Measurements from ENCODE around the gene KLHL17.

KLHL17 gene

DNA sequence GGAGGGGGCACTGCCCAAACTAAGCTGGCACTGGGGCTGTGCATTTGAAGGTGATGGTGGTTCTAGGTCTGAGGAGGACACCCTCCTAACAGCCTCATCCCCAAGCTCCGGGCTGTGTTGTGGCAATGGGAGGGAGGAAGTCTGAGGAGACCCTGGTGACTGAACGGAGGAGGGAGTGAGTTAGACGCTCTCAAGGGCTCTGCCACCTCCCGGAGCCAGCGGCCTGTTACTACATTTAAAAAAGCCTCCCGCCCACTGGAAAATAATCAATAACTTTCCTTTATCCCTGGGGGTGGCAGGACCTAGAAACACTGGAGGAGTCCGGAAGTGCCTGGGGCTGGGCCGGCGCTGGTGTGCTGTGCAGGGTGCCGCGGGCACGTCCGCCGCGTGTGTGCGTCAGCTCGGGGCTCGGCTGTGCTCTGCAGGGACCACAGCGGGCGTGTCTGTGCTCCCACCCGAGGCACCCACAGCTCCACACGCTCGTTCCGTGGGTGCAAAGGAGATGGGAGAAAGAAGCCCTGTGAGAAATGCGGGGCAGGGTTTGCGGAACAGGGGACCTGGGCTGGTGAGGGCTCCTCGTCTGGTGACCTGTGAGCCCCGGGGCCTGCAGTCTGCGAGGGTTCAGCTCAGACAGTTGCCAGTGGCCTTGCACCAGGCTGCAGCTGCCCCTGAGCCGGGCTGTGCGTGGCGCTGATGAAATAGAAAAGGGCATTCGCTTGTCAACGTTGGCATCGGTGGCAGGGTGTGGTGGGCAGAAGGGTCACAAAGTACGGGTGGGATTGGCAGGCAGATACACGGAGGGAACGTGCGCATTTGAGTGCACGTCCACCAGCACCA lies 31.3 kb upstream of the KLHL17 start:
- peaks cover 3% of the 10 kb centered on the region for H3K4me1 Mint-ChIP-seq (ENCODE audit: low read depth)
- H3K4me3 Mint-ChIP-seq, result no peak overlapping the region
- H3K27ac Mint-ChIP-seq, result no peak overlapping the region
- peaks cover 47% of the 10 kb centered on the region for H3K27me3 Mint-ChIP-seq
- no peaks in the 10 kb centered on the region for H3K36me3 Mint-ChIP-seq (ENCODE audit: low read depth)
- no peaks in the 10 kb centered on the region for H3K9me3 Mint-ChIP-seq
- no peak for DNase-seq

DNA sequence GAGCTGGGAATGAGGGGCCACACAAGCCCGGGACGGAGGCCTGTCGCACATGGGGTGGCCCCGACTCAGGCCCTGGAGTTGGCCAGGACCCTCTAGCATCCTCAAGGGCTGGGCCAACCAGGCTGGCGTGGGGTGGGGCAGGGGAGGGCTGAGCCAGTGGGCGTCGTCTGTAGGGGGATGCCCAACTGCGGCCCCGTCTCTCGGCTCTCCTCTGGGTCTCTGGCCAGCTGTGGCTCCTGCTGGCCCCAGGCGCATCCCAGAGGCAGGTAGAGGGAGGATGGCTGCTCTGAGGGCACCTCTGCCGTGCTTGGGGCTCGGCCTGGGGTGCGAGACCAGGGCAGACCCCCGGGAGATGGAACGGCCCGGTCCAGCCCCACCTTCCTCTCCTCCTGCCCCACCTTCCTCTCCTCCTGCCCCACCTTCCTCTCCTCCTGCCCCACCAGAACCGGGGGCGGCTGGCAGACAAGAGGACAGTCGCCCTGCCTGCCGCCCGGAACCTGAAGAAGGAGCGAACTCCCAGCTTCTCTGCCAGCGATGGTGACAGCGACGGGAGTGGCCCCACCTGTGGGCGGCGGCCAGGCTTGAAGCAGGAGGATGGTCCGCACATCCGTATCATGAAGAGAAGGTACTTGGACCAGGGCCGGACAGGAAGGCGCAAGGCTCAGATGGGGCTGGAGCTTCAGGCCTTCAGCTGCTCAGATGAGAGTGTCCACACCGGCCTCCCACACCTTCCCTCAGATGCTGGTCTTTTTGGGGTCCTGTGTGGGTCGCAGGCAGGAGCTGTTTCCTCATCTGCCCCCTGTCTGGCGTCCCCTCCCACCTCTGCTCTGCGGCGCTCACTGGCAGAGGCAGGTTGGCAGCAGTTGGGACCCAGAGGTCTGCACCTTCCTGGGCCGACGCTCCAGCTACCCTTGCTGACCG lies 30.4 kb upstream of the KLHL17 start:
- H3K9me3 Mint-ChIP-seq, result no peaks in the 10 kb centered on the region
- no peak overlapping the region for H3K27ac Mint-ChIP-seq
- H3K4me3 Mint-ChIP-seq, result no peak overlapping the region
- no peaks in the 10 kb centered on the region for H3K36me3 Mint-ChIP-seq (ENCODE audit: low read depth)
- H3K4me1 Mint-ChIP-seq (ENCODE audit: low read depth), result peaks cover 5% of the 10 kb centered on the region
- peaks cover 50% of the 10 kb centered on the region for H3K27me3 Mint-ChIP-seq
- no peak for DNase-seq

DNA sequence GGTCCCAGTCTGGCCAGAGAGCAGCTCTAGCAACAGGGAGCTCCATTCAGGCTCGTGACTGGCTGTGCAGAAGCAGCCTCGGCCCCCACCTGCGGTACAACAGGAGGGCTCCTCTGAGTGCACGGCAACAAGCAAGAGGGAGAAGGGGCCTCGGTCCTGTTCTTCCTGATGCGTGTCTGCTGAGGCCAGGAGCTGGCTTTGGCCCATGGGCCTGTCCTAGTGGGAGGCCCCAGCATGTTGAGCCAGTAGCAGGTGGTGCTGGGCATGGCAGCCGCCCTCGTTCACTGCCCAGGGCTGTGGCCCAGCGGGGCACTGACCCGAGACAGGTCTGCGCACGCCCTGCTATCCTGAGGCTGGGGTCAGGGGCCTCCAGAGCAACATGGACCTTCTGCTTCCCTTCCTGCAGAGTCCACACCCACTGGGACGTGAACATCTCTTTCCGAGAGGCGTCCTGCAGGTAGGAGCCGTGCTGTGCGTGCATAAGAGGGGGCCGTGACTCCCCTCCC lies 29.7 kb upstream of the KLHL17 start:
- Mint-ChIP-seq H3K27me3 (peaks cover 55% of the 10 kb centered on the region), H3K27ac (no peak overlapping the region), H3K9me3 (no peaks in the 10 kb centered on the region)

DNA sequence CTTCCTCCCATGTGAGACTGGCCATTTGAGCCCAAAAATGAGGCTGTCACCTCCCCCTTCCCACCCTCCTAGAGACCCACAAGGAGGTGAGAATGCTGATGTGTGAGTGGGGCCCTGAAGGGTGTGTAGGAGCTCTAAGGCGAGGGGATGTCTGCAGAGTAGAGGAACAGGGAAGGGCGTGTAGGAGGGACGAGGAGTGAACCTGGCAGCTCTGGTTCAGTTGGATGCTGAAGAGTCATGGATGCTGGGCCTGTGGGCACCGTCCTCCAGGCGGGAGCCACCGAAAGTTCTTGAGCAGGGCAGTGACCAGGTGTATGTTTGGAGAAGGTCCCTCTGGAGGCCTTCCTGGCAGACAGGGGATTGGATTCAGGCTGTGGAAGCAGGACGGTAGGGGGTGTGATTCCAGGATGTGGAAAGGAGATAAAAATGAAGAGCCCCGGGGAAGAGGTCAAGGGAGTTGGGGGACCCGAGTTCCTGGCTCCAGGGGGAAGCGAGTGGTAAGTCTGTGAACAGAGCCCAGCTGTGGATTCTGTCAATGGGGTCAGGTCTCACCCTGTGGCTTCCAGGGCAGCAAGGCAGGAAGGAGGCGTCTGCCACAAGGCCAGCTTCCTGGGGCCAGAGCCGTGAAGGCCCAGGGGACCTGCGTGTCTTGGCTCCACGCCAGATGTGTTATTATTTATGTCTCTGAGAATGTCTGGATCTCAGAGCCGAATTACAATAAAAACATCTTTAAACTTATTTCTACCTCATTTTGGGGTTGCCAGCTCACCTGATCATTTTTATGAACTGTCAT lies 28.8 kb upstream of the KLHL17 start:
- peaks cover 48% of the 10 kb centered on the region for H3K27me3 Mint-ChIP-seq
- H3K27ac Mint-ChIP-seq, result no peak overlapping the region

More for the DNA sequence above, 29.7 kb upstream of the KLHL17 start:
- DNase-seq, result no peak
- H3K4me3 Mint-ChIP-seq, result no peak overlapping the region
- no peaks in the 10 kb centered on the region for H3K36me3 Mint-ChIP-seq (ENCODE audit: low read depth)
- H3K4me1 Mint-ChIP-seq (ENCODE audit: low read depth), result peaks cover 11% of the 10 kb centered on the region

DNA sequence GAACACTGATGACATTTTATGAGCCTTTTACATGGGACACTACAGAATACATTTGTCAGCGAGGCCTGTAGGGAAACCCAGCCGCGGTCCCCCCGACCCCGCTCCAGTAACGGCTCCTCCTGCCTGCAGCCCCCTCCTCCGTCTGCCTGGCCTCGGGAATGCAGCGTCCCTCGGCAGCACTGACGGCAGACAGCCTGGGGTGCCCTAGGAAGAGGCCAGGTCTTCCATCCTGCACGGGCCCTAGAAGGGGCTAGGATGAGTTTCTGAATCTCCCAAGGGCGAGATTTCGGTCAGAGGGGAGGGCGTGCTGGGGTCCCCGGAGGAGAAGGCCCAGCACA lies 28.2 kb upstream of the KLHL17 start:
- H3K4me1 Mint-ChIP-seq (ENCODE audit: low read depth), result peaks cover 9% of the 10 kb centered on the region
- H3K9me3 Mint-ChIP-seq, result no peaks in the 10 kb centered on the region
- H3K36me3 Mint-ChIP-seq (ENCODE audit: low read depth), result no peaks in the 10 kb centered on the region
- no peak for DNase-seq
- H3K27ac Mint-ChIP-seq, result no peak overlapping the region
- no peak overlapping the region for H3K4me3 Mint-ChIP-seq
- peaks cover 48% of the 10 kb centered on the region for H3K27me3 Mint-ChIP-seq

More for the DNA sequence above, 28.8 kb upstream of the KLHL17 start:
- DNase-seq, result no peak
- Mint-ChIP-seq H3K4me1 (ENCODE audit: low read depth) (peaks cover 9% of the 10 kb centered on the region), H3K4me3 (no peak overlapping the region), H3K36me3 (ENCODE audit: low read depth) (no peaks in the 10 kb centered on the region), H3K9me3 (no peaks in the 10 kb centered on the region)

DNA sequence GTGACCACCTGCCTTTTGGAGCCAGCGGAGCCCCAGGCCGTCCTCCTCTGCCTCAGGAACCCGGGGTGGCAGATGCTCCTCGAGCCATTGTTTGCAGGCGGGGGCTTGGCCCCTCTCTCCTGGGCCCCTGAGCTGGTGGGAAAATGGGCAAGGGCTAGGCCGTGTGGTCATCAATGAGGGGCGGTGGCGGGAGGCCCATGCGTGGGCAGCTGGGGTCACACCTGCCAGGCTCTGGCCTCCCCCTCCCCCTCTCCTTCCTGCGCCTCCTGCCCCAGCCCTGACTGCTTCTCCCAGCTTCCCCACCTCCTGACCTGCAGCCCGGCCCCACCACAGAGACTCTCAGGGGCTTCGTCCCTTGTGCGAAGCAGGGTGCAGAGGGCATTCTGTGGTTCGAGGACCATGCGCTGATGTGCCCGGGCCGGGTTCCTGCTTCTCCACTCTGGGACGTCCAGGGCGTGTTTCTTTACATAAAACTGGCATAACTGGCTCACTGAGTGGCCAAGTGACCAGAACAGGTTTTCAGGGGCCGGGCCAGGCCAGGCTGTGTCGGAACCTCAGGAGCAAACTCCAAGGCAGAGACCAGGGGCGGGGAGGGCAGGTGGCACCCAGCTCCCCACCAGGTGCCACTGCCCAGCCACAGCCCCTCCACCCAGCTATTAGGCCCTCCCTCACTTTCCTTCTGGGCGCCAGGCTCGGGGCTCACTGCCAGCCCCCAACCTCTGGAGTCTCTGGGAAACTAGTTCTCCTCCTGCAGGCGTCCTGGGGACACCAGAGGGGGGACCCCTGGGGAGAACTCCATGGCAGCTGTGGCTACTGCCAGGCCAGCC lies 27.4 kb upstream of the KLHL17 start:
- Mint-ChIP-seq H3K27me3 (peaks cover 45% of the 10 kb centered on the region), H3K4me1 (ENCODE audit: low read depth) (peaks cover 9% of the 10 kb centered on the region), H3K4me3 (no peak overlapping the region), H3K27ac (no peak overlapping the region), H3K36me3 (ENCODE audit: low read depth) (no peaks in the 10 kb centered on the region), H3K9me3 (no peaks in the 10 kb centered on the region)
- no peak for DNase-seq

DNA sequence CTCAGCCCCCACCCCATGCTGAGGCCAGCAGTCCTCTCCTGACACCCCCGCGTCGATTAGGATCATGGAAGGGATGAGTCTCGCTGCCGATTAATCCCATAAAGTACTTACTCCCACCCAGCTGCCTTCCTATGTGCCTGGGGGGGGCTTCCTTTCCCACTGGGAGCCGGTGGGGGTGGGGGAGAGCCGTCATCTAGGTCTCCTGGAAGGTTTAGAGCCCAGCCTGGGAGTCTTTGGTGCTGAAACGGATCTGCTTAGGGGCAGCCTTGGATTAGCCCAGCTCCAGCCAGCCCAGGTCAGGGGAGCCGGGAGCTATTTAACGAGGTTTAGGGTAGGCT lies 26.8 kb upstream of the KLHL17 start:
- DNase-seq, result no peak
- Mint-ChIP-seq H3K27ac (no peak overlapping the region), H3K4me1 (ENCODE audit: low read depth) (peaks cover 9% of the 10 kb centered on the region), H3K27me3 (peaks cover 48% of the 10 kb centered on the region), H3K9me3 (no peaks in the 10 kb centered on the region), H3K4me3 (no peak overlapping the region), H3K36me3 (ENCODE audit: low read depth) (no peaks in the 10 kb centered on the region)

DNA sequence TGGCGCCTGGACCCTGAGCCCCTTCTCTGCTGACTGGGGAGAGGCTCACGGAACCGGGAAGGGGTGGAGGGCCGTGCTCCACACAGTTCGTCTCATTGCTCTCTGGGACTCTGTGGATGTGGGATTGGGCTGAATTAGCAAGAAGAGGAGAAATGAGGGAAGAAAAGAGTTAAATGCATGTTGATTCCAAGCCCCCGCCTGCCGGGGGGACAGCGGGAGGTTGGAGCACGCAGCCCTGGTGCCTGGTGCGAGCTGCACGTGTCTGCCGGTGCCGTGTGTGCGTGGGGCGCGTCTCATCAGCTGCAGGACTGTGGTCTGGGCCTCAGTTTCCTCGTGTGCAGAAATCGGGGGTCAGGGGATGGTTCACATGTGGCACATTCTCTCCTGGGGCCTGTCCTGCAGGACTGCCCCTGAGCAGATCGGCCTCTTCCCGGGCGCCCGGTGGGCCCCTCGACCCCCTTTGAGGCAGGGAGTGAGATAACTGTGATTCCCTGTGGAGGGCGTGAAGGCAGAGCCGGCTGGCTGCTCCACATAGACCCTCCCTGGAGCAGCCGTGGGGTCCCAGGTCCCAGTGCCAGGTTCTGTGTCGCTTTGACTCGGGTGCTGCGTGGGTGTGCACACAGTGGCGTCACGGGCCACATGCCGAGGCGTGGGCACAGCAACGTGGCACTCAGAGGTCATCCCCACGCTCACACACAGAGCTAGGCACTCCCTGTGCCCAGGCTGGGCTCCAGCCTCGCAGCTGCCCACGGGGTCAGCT lies 25.2 kb upstream of the KLHL17 start:
- Mint-ChIP-seq H3K27ac (no peak overlapping the region), H3K4me1 (ENCODE audit: low read depth) (peaks cover 9% of the 10 kb centered on the region), H3K36me3 (ENCODE audit: low read depth) (no peaks in the 10 kb centered on the region), H3K9me3 (no peaks in the 10 kb centered on the region), H3K27me3 (peaks cover 51% of the 10 kb centered on the region), H3K4me3 (no peak overlapping the region)
- no peak for DNase-seq

DNA sequence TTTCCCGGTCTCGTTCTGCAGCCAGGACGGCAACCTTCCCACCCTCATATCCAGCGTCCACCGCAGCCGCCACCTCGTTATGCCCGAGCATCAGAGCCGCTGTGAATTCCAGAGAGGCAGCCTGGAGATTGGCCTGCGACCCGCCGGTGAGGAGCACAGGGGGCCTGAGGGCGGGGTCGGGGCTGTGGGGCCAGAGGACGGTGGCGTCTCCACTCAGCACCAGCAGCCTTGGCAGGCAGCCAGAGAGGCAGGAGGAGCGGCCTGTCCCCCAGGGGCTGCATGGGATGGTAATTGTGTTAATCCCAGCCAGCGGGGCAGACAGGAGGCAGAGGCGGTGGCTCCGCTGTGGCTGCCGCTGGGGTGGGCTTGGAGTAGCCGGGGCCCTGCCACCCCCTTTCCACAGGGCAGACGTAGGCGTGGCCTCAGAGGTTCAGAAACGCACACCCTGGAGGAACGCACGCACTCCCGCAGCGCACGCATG lies 24.6 kb upstream of the KLHL17 start:
- H3K36me3 Mint-ChIP-seq (ENCODE audit: low read depth), result no peaks in the 10 kb centered on the region
- peaks cover 56% of the 10 kb centered on the region for H3K27me3 Mint-ChIP-seq
- no peak overlapping the region for H3K4me3 Mint-ChIP-seq
- H3K27ac Mint-ChIP-seq, result no peak overlapping the region
- H3K9me3 Mint-ChIP-seq, result no peaks in the 10 kb centered on the region
- peaks cover 14% of the 10 kb centered on the region for H3K4me1 Mint-ChIP-seq (ENCODE audit: low read depth)
- DNase-seq, result no peak

DNA sequence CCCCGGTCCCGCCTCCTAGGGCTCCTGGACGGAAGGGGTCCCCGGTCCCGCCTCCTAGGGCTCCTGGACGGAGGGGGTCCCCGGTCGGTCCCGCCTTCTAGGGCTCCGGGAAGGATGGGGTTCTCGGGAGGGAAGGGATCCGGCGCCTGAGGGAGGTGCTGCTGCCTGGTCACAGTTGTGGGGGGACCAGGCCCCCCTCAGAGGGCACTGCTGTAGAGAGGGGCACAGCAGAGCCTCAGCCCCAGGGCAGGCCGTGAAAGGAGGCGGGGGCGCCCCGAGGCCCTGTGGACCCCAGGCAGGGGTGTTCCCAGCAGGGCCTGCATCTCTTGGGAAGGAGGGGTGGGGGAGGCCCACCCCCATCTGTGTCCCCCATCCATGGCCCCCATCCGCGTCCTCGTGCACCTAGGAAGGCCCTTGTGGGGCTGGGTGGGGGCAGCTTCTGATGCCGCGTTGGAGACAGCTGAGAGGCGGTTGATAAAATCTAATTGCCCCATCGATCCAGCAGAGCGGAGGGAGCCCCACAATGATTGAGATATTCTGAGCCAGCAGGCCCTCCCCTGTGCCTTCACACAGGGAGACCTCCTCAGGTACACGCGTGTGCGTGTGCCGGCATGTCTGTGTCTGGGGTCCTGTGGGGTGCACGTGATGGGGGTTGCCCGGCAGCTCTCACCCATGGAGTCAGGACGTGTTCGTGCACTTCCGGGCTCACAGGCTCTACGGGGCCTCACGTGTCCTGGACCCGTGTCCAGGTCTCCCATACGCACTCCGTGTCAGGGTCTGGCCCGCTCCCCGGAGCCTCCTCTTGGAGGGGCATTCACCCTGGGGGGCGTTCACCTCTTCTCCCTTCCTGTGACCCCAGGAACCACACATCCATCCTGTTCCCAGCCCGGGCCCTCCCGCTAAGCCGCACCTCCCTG lies 23.8 kb upstream of the KLHL17 start:
- Mint-ChIP-seq H3K27ac (no peak overlapping the region), H3K9me3 (no peaks in the 10 kb centered on the region), H3K36me3 (ENCODE audit: low read depth) (no peaks in the 10 kb centered on the region), H3K4me3 (no peak overlapping the region), H3K4me1 (ENCODE audit: low read depth) (peaks cover 18% of the 10 kb centered on the region), H3K27me3 (peaks cover 56% of the 10 kb centered on the region)
- no peak for DNase-seq

DNA sequence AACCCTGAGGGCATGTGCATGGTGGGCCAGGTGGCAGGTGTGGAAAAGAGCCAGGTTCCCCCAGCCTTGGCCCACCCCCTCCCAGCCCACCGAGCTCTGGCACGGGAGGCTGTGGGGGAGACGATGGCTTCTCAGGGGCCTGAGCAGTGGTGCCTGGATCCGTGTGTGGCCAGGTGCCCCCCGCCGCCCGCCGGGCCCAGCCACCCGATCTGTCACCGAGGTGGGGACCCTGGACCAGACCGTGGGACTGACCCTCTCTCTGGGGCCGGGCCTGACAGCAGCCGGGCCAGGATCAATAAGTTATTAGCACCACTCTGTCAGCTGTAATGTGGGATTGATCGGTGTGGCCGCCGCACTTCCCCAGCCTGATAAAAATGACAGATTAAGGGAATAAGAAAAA lies 22.9 kb upstream of the KLHL17 start:
- DNase-seq, result no peak
- H3K36me3 Mint-ChIP-seq (ENCODE audit: low read depth), result no peaks in the 10 kb centered on the region
- H3K27me3 Mint-ChIP-seq, result peaks cover 55% of the 10 kb centered on the region
- no peaks in the 10 kb centered on the region for H3K9me3 Mint-ChIP-seq
- H3K4me3 Mint-ChIP-seq, result no peak overlapping the region
- H3K27ac Mint-ChIP-seq, result no peak overlapping the region
- peaks cover 18% of the 10 kb centered on the region for H3K4me1 Mint-ChIP-seq (ENCODE audit: low read depth)

DNA sequence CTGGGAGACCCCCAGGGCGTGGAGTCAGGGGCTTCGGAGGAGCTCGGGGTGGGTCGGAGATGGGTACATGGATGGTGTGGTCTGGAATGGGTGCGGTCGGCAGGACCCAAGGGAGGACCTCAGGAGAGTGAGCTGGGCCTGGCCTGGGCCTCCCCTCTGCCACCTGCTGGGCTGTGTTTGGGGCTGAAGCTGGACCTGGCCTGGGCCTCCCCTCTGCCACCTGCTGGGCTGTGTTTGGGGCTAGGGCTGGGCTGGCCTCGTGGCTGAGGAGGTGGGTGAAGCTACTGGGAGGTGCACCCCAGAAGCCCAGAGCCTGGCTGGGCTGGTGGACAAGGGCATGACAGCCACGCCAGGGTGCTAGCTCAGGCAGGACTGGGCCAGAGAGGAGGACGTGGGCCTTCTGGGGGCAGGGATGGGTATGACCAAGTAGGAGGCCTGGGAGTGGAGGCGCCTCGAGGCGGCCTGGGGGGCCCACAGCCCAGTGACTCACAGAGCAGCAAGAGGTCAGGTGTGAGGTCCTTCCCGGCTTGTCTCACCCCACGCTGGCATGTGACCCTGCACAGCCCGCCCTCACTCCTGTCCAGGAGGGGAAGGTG lies 22.2 kb upstream of the KLHL17 start:
- Mint-ChIP-seq H3K27me3 (peaks cover 56% of the 10 kb centered on the region), H3K27ac (no peak overlapping the region), H3K9me3 (no peaks in the 10 kb centered on the region), H3K4me1 (ENCODE audit: low read depth) (peaks cover 18% of the 10 kb centered on the region), H3K36me3 (ENCODE audit: low read depth) (no peaks in the 10 kb centered on the region), H3K4me3 (no peak overlapping the region)
- no peak for DNase-seq

Measured in activated T-cell treated with anti-CD3 and anti-CD28 coated beads, Interleukin-2, amount 50 U/mL, for 24 hours (primary cell).